CD14-positive monocyte (primary cell): Measurements from ENCODE around the gene NOX5. TPM values are rescaled to one million over a fixed set of nuclear protein-coding genes. Genes with fewer than 3 reads are reported as not detected.

Source experiments
- DNase-seq, 3 donors: peaks; one replicate each; pipeline ENCODE4 v3.0.0-alpha.2; 2011 to 2022
- H2AFZ ChIP-seq: 2 replicates; pipeline ENCODE4 v1.6.0; 2012; ENCODE audit warnings: mild to moderate bottlenecking, low read depth, low read length, inconsistent platforms; ENCODE audit not compliant: insufficient read depth, poor library complexity, severe bottlenecking
- H3K27ac ChIP-seq, 2 donors: 1 replicate in 1 of 2; 2 replicates in 1 of 2; pipeline ENCODE4 v1.5.1; 2012 to 2013; ENCODE audit warnings: low read length in 2 of 2, control low read depth in 1 of 2, inconsistent platforms in 1 of 2, low read depth in 1 of 2, mild to moderate bottlenecking in 1 of 2
- H3K27me3 ChIP-seq, 2 donors: one replicate each; pipeline versions ENCODE4 v1.6.0 to v1.6.1; 2011 to 2013; ENCODE audit warnings: low read length in 2 of 2; ENCODE audit not compliant: control insufficient read depth in 2 of 2, insufficient read depth in 2 of 2
- H3K36me3 ChIP-seq, 2 donors: replicated peaks in 1 of 2; 1 replicate in 1 of 2; 2 replicates in 1 of 2; pipeline versions ENCODE4 v1.5.1 to v1.6.1; 2012 to 2013; ENCODE audit warnings: low read length in 2 of 2, control low read depth in 1 of 2, inconsistent platforms in 1 of 2, mild to moderate bottlenecking in 1 of 2; ENCODE audit not compliant: insufficient read depth in 2 of 2, control insufficient read depth in 1 of 2
- H3K4me1 ChIP-seq, 2 donors: 1 replicate in 1 of 2; 2 replicates in 1 of 2; pipeline versions ENCODE4 v1.5.1 to v1.6.1; 2012 to 2013; ENCODE audit warnings: low read length in 2 of 2, control low read depth in 1 of 2, inconsistent platforms in 1 of 2, mild to moderate bottlenecking in 1 of 2, moderate library complexity in 1 of 2; ENCODE audit not compliant: insufficient read depth in 2 of 2, control insufficient read depth in 1 of 2
- H3K4me2 ChIP-seq: replicated peaks from 2 replicates; pipeline ENCODE3; 2012; ENCODE audit warnings: low read length, moderate library complexity, mild to moderate bottlenecking; ENCODE audit not compliant: poor library complexity, severe bottlenecking; ENCODE audit errors: extremely low read depth
- H3K4me3 ChIP-seq, 3 experiments: fragments of 200-600 bp in 1 of 3; sonication (generic) in 1 of 3; replicated peaks in 1 of 3; 1 replicate in 2 of 3; 2 replicates in 1 of 3; pipeline ENCODE4 v1.5.1; 2011 to 2013; ENCODE audit warnings: low read length in 3 of 3, mild to moderate bottlenecking in 3 of 3, control low read depth in 2 of 3, low read depth in 2 of 3, inconsistent platforms in 1 of 3, moderate library complexity in 1 of 3
- H3K79me2 ChIP-seq: 2 replicates; pipeline ENCODE4 v1.6.0; 2012; ENCODE audit warnings: mild to moderate bottlenecking, control low read depth, inconsistent platforms, low read length, moderate library complexity; ENCODE audit not compliant: insufficient read depth
- H3K9ac ChIP-seq: 2 replicates; pipeline ENCODE4 v1.6.0; 2017; ENCODE audit warnings: low read length, mild to moderate bottlenecking; ENCODE audit not compliant: insufficient read depth, poor library complexity, severe bottlenecking
- H3K9me3 ChIP-seq, 2 donors: replicated peaks in 1 of 2; 1 replicate in 1 of 2; 2 replicates in 1 of 2; pipeline versions ENCODE4 v1.5.1 to v1.6.1; 2012 to 2013; ENCODE audit warnings: low read length in 2 of 2, control low read depth in 1 of 2; ENCODE audit not compliant: control insufficient read depth in 1 of 2, insufficient read depth in 1 of 2
- H4K20me1 ChIP-seq: 2 replicates; pipeline ENCODE4 v1.6.0; 2012; ENCODE audit warnings: mild to moderate bottlenecking, low read length, control low read depth, moderate library complexity; ENCODE audit not compliant: insufficient read depth
- H3K27ac Mint-ChIP-seq, 7 donors: one replicate each; pipeline ENCODE4 v1.8.0; 2020; ENCODE audit warnings: mild to moderate bottlenecking in 7 of 7, mixed read lengths in 7 of 7, moderate library complexity in 6 of 7, inconsistent platforms in 2 of 7
- H3K27me3 Mint-ChIP-seq, 3 donors: one replicate each; pipeline ENCODE4 v1.8.0; 2021 to 2022; ENCODE audit warnings: low read depth in 3 of 3, mild to moderate bottlenecking in 3 of 3, mixed read lengths in 3 of 3, moderate library complexity in 3 of 3, inconsistent platforms in 1 of 3
- H3K36me3 Mint-ChIP-seq, 2 donors: one replicate each; pipeline ENCODE4 v1.8.0; 2020; ENCODE audit warnings: mixed read lengths in 2 of 2, inconsistent platforms in 1 of 2, mild to moderate bottlenecking in 1 of 2
- H3K4me1 Mint-ChIP-seq: one replicate; pipeline ENCODE4 v1.8.0; 2020; ENCODE audit warnings: mild to moderate bottlenecking, mixed read lengths
- H3K4me3 Mint-ChIP-seq, 2 donors: one replicate each; pipeline ENCODE4 v1.8.0; 2020; ENCODE audit warnings: mild to moderate bottlenecking in 2 of 2, mixed read lengths in 2 of 2, moderate library complexity in 1 of 2
- H3K9me3 Mint-ChIP-seq, 7 donors: one replicate each; pipeline ENCODE4 v1.8.0; 2020 to 2022; ENCODE audit warnings: mixed read lengths in 7 of 7, mild to moderate bottlenecking in 6 of 7, moderate library complexity in 6 of 7, inconsistent platforms in 2 of 7
- CTCF ChIP-seq: fragments of 200-600 bp; IDR thresholded peaks from one replicate; pipeline ENCODE4 v1.8.0; 2022; ENCODE audit warnings: antibody characterized with exemption, mild to moderate bottlenecking
- WGBS: methylation state at CpG from one replicate; pipeline ENCODE4 v1.1.5; 2013; ENCODE audit warnings: missing lambda C conversion rate; ENCODE audit not compliant: insufficient coverage; 5-methylcytosine and 5-hydroxymethylcytosine counted together
- intact Hi-C, 2 donors: fragments of 100-400 bp; cut with micrococcal nuclease; formaldehyde crosslinking; loops; one replicate each; pipeline versions ENCODE4 v1.15.0 to v1.15.1; 2023
- polyA plus RNA-seq, 3 donors: library from polyadenylated mRNA; depleted of rRNA in 1 of 3; unstranded in 2 of 3; stranded (reverse) in 1 of 3; fragments of 300-500 nt in 2 of 3; fragments of >200 nt in 1 of 3; fragmentation: Illumina TruSeq in 2 of 3; gene quantifications; 1 replicate in 2 of 3; 2 replicates in 1 of 3; pipeline ENCODE4 v1.2.3, GENCODE V29; 2012 to 2021

Gene NOX5
- polyA plus RNA-seq, 3 donors = not detected

GRCh38 chr15:68987676-68988075, 26.8 kb upstream of the NOX5 start:
- 89% methylated on average over 1 of the region's 1 CpG for WGBS
- Histone ChIP-seq H3K36me3 (no peaks in the 10 kb centered on the region), H3K9me3 (no peaks in the 10 kb centered on the region), H3K27ac (no peak overlapping the region), H3K9ac (no peak overlapping the region), H4K20me1 (no peaks in the 10 kb centered on the region), H3K27me3 (no peaks in the 10 kb centered on the region), H3K4me3 (no peak overlapping the region), H2AFZ (no peak overlapping the region), H3K4me1 (no peaks in the 10 kb centered on the region), H3K79me2 (no peaks in the 10 kb centered on the region), H3K4me2 (no peak overlapping the region)
- Mint-ChIP-seq H3K27ac (no peak overlapping the region), H3K4me1 (no peaks in the 10 kb centered on the region), H3K27me3 (peaks cover 0 to 2% (median 0%) of the 10 kb centered on the region in 3 donors), H3K9me3 (peaks cover 0 to 1% (median 0%) of the 10 kb centered on the region in 7 donors), H3K4me3 (no peak overlapping the region), H3K36me3 (no peaks in the 10 kb centered on the region)
- no peak for TF ChIP-seq CTCF
- intact Hi-C loops = no loop called here
- DNase-seq = no peak

GRCh38 chr15:68989541-68990230, 24.8 kb upstream of the NOX5 start:
- WGBS = 100% methylated on average over 1 of the region's 2 CpGs
- Mint-ChIP-seq H3K27me3 (peaks cover 0 to 2% (median 0%) of the 10 kb centered on the region in 3 donors), H3K4me1 (no peaks in the 10 kb centered on the region), H3K4me3 (no peak overlapping the region), H3K9me3 (peaks cover 0 to 1% (median 0%) of the 10 kb centered on the region in 7 donors), H3K27ac (no peak overlapping the region), H3K36me3 (no peaks in the 10 kb centered on the region)
- no peak for TF ChIP-seq CTCF
- no peaks in the 10 kb centered on the region for H3K4me1 ChIP-seq
- H3K27ac ChIP-seq = no peak overlapping the region
- H2AFZ ChIP-seq = no peak overlapping the region
- no peaks in the 10 kb centered on the region for H3K9me3 ChIP-seq
- no peak overlapping the region for H3K9ac ChIP-seq
- no peak overlapping the region for H3K4me3 ChIP-seq
- H3K4me2 ChIP-seq = no peak overlapping the region
- no peaks in the 10 kb centered on the region for H3K36me3 ChIP-seq
- no peaks in the 10 kb centered on the region for H3K27me3 ChIP-seq
- H3K79me2 ChIP-seq = no peaks in the 10 kb centered on the region
- H4K20me1 ChIP-seq = no peaks in the 10 kb centered on the region
- intact Hi-C loops = no loop called here
- DNase-seq = no peak
